ENCODE measurements around the gene FGF7.

FGF7 gene

GRCh38 chr15:49456166-49456565 is 33.1 kb downstream of the FGF7 start:
- no peaks in the 10 kb centered on the region for H3K4me1 ChIP-seq (ENCODE audit: low read depth, poor library complexity, severe bottlenecking)
- H4K20me1 ChIP-seq (ENCODE audit: insufficient read depth) = no peaks in the 10 kb centered on the region
- no peak overlapping the region for H3K27ac ChIP-seq
- H3K36me3 ChIP-seq (ENCODE audit: insufficient read depth) = no peaks in the 10 kb centered on the region
- no peak overlapping the region for H3K4me3 ChIP-seq (IDR thresholded peaks at IDR 0.05; ENCODE audit: insufficient read depth, low read depth, low read length)
- no peak for TF ChIP-seq CTCF (conservative IDR thresholded peaks at IDR 0.05; ENCODE audit: low read depth, low read length)
- H2AFZ ChIP-seq (ENCODE audit: low read depth) = no peak overlapping the region
- H3K27me3 ChIP-seq (ENCODE audit: insufficient read depth, low read depth) = no peaks in the 10 kb centered on the region
- H3K9ac ChIP-seq = no peak overlapping the region
- no peak overlapping the region for H3K4me2 ChIP-seq
- H3K79me2 ChIP-seq (ENCODE audit: insufficient read depth, low read depth) = no peaks in the 10 kb centered on the region

- Histone ChIP-seq H3K79me2 (ENCODE audit: insufficient read depth, low read depth) (no peaks in the 10 kb centered on the region), H3K36me3 (ENCODE audit: insufficient read depth) (no peaks in the 10 kb centered on the region), H2AFZ (ENCODE audit: low read depth) (no peak overlapping the region), H4K20me1 (ENCODE audit: insufficient read depth) (no peaks in the 10 kb centered on the region), H3K27me3 (ENCODE audit: insufficient read depth, low read depth) (no peaks in the 10 kb centered on the region), H3K4me1 (ENCODE audit: low read depth, poor library complexity, severe bottlenecking) (no peaks in the 10 kb centered on the region), H3K9ac (no peak overlapping the region), H3K27ac (no peak overlapping the region), H3K4me3 (IDR thresholded peaks at IDR 0.05; ENCODE audit: insufficient read depth, low read depth, low read length) (no peak overlapping the region), H3K4me2 (no peak overlapping the region)
- no peak for TF ChIP-seq CTCF (conservative IDR thresholded peaks at IDR 0.05; ENCODE audit: low read depth, low read length)
These were observed 35.1 kb downstream of the FGF7 start for GRCh38 chr15:49458145-49458544.

- no peak overlapping the region for H3K4me2 ChIP-seq
- no peak overlapping the region for H3K9ac ChIP-seq
- no peak overlapping the region for H3K27ac ChIP-seq
- TF ChIP-seq CTCF (conservative IDR thresholded peaks at IDR 0.05; ENCODE audit: low read depth, low read length) = no peak
- H3K27me3 ChIP-seq (ENCODE audit: insufficient read depth, low read depth) = no peaks in the 10 kb centered on the region
- no peaks in the 10 kb centered on the region for H3K4me1 ChIP-seq (ENCODE audit: low read depth, poor library complexity, severe bottlenecking)
- no peak overlapping the region for H3K4me3 ChIP-seq (IDR thresholded peaks at IDR 0.05; ENCODE audit: insufficient read depth, low read depth, low read length)
- H2AFZ ChIP-seq (ENCODE audit: low read depth) = no peak overlapping the region
- no peaks in the 10 kb centered on the region for H3K36me3 ChIP-seq (ENCODE audit: insufficient read depth)
- no peaks in the 10 kb centered on the region for H4K20me1 ChIP-seq (ENCODE audit: insufficient read depth)
- no peaks in the 10 kb centered on the region for H3K79me2 ChIP-seq (ENCODE audit: insufficient read depth, low read depth)
These were observed 37.4 kb downstream of the FGF7 start for GRCh38 chr15:49460411-49460941.

GRCh38 chr15:49462232-49462844 is 39.3 kb downstream of the FGF7 start:
- H3K27ac ChIP-seq = no peak overlapping the region
- no peak for TF ChIP-seq CTCF (conservative IDR thresholded peaks at IDR 0.05; ENCODE audit: low read depth, low read length)
- no peaks in the 10 kb centered on the region for H3K36me3 ChIP-seq (ENCODE audit: insufficient read depth)
- H4K20me1 ChIP-seq (ENCODE audit: insufficient read depth) = no peaks in the 10 kb centered on the region
- H3K9ac ChIP-seq = no peak overlapping the region
- no peak overlapping the region for H3K4me2 ChIP-seq
- H3K79me2 ChIP-seq (ENCODE audit: insufficient read depth, low read depth) = no peaks in the 10 kb centered on the region
- H3K4me3 ChIP-seq (IDR thresholded peaks at IDR 0.05; ENCODE audit: insufficient read depth, low read depth, low read length) = no peak overlapping the region
- no peak overlapping the region for H2AFZ ChIP-seq (ENCODE audit: low read depth)
- H3K4me1 ChIP-seq (ENCODE audit: low read depth, poor library complexity, severe bottlenecking) = peaks cover 6% of the 10 kb centered on the region
- H3K27me3 ChIP-seq (ENCODE audit: insufficient read depth, low read depth) = no peaks in the 10 kb centered on the region
